H1 (cell line): Measurements from ENCODE around the gene LRRC63. TPM values are rescaled to one million over a fixed set of nuclear protein-coding genes. Genes with fewer than 3 reads are reported as not detected.

Source experiments
- CTCF ChIA-PET: fragments of 300-600 bp; sonication (Branson Sonifier 250); formaldehyde crosslinking; loops from one replicate; lab custom pipeline; 2021; ENCODE audit not compliant: partially characterized antibody; lab: Charles Lee
- POLR2A ChIA-PET: fragments of 300-600 bp; sonication (Branson Sonifier 250); formaldehyde crosslinking; loops from one replicate; lab custom pipeline; 2021; ENCODE audit warnings: inconsistent platforms; ENCODE audit not compliant: partially characterized antibody; lab: Charles Lee
- DNase-seq, 2 experiments: peaks; one replicate each; pipeline versions ENCODE4 v3.0.0 to v3.0.0-alpha.2; 2010 to 2022; ENCODE audit warnings: low spot score in 2 of 2, low read depth in 1 of 2, mixed read lengths in 1 of 2
- FAIRE-seq: peaks from 2 replicates; lab custom pipeline; 2011; peaks lifted over from hg19 to GRCh38; lab: Jason Lieb, UNC
- H2AFZ ChIP-seq: 2 replicates; pipeline ENCODE4 v1.8.1; 2012; ENCODE audit warnings: low read length, inconsistent platforms
- H2AK5ac ChIP-seq: 2 replicates; pipeline ENCODE4 v1.6.1; 2013; ENCODE audit warnings: low read depth, low read length
- H2BK120ac ChIP-seq: replicated peaks from 2 replicates; pipeline ENCODE3; 2013; ENCODE audit warnings: low read depth, low read length, inconsistent platforms
- H2BK12ac ChIP-seq: 2 replicates; pipeline ENCODE4 v1.6.1; 2013; ENCODE audit warnings: low read depth, low read length
- H2BK15ac ChIP-seq: 2 replicates; pipeline ENCODE4 v1.6.1; 2013; ENCODE audit warnings: low read length
- H2BK20ac ChIP-seq: 2 replicates; pipeline ENCODE4 v1.6.1; 2013; ENCODE audit warnings: low read length
- H2BK5ac ChIP-seq: 2 replicates; pipeline ENCODE4 v1.6.1; 2013; ENCODE audit warnings: low read depth, low read length
- H3K14ac ChIP-seq: 2 replicates; pipeline ENCODE4 v1.6.1; 2013; ENCODE audit warnings: inconsistent platforms; ENCODE audit not compliant: insufficient read length
- H3K18ac ChIP-seq: 2 replicates; pipeline ENCODE4 v1.6.1; 2013; ENCODE audit warnings: low read length; ENCODE audit errors: extremely low read depth
- H3K23ac ChIP-seq: 2 replicates; pipeline ENCODE4 v1.6.1; 2013; ENCODE audit warnings: inconsistent platforms; ENCODE audit not compliant: insufficient read length
- H3K23me2 ChIP-seq: 2 replicates; pipeline ENCODE4 v1.6.1; 2013; ENCODE audit warnings: low read depth, low read length
- H3K27ac ChIP-seq: 2 replicates; pipeline ENCODE4 v1.6.1; 2011; ENCODE audit warnings: low read depth, low read length, inconsistent platforms
- H3K27me3 ChIP-seq, 4 experiments: replicated peaks in 1 of 4; 1 replicate in 1 of 4; 2 replicates in 3 of 4; pipeline versions ENCODE4 v1.6.1 to v1.8.1; 2011 to 2013; ENCODE audit warnings: low read length in 3 of 4, mild to moderate bottlenecking in 3 of 4, inconsistent platforms in 2 of 4, mixed read lengths in 2 of 4, moderate library complexity in 1 of 4; ENCODE audit not compliant: control insufficient read depth in 3 of 4, insufficient read depth in 3 of 4; ENCODE audit errors: extremely low read depth in 1 of 4
- H3K36me3 ChIP-seq, 4 experiments: 2 replicates each; pipeline versions ENCODE4 v1.6.1 to v1.8.1; 2011 to 2013; ENCODE audit warnings: mild to moderate bottlenecking in 4 of 4, low read length in 3 of 4, moderate library complexity in 2 of 4, control low read depth in 1 of 4, inconsistent platforms in 1 of 4; ENCODE audit not compliant: insufficient read depth in 4 of 4, control insufficient read depth in 2 of 4
- H3K4ac ChIP-seq: replicated peaks from 2 replicates; pipeline ENCODE3; 2013; ENCODE audit warnings: low read length, low read depth, mixed read lengths, inconsistent platforms; ENCODE audit not compliant: insufficient read length
- H3K4me1 ChIP-seq, 4 experiments: replicated peaks in 1 of 4; 1 replicate in 1 of 4; 2 replicates in 3 of 4; pipeline versions ENCODE4 v1.6.1 to v1.8.1; 2011 to 2013; ENCODE audit warnings: low read length in 3 of 4, inconsistent platforms in 2 of 4, mixed read lengths in 1 of 4; ENCODE audit not compliant: insufficient read depth in 4 of 4, control insufficient read depth in 3 of 4
- H3K4me2 ChIP-seq, 2 experiments: 2 replicates each; pipeline versions ENCODE4 v1.6.1 to v1.8.1; 2011 to 2013; ENCODE audit warnings: low read depth in 2 of 2, low read length in 2 of 2, control low read depth in 1 of 2, inconsistent platforms in 1 of 2, mild to moderate bottlenecking in 1 of 2; ENCODE audit not compliant: insufficient read depth in 1 of 2
- H3K4me3 ChIP-seq, 4 experiments: fragments of 200-600, 300-600 bp in 1 of 4; sonication (generic), shearing (Covaris generic), sonication (Bioruptor Twin) in 1 of 4; 2 replicates each; pipeline versions ENCODE4 v1.5.1 to v1.8.1; 2011 to 2016; ENCODE audit warnings: low read length in 4 of 4, low read depth in 3 of 4, control low read depth in 2 of 4, inconsistent platforms in 2 of 4, mild to moderate bottlenecking in 2 of 4, mixed read lengths in 1 of 4, moderate library complexity in 1 of 4; ENCODE audit not compliant: insufficient read depth in 2 of 4; ENCODE audit errors: extremely low read depth in 1 of 4
- H3K56ac ChIP-seq: replicated peaks from 2 replicates; pipeline ENCODE3; 2013; ENCODE audit warnings: low read depth, mild to moderate bottlenecking, mixed read lengths, low read length, inconsistent platforms; ENCODE audit not compliant: insufficient read length
- H3K79me1 ChIP-seq: 2 replicates; pipeline ENCODE4 v1.6.1; 2013; ENCODE audit warnings: low read depth, low read length, control low read depth
- H3K79me2 ChIP-seq, 2 experiments: 2 replicates each; pipeline versions ENCODE4 v1.6.1 to v1.8.1; 2012 to 2013; ENCODE audit warnings: low read length in 2 of 2, mild to moderate bottlenecking in 2 of 2, inconsistent platforms in 1 of 2; ENCODE audit not compliant: insufficient read depth in 2 of 2, control insufficient read depth in 1 of 2
- H3K9ac ChIP-seq, 4 experiments: replicated peaks in 1 of 4; 1 replicate in 1 of 4; 2 replicates in 3 of 4; pipeline versions ENCODE4 v1.6.1 to v1.8.1; 2011 to 2013; ENCODE audit warnings: low read depth in 3 of 4, low read length in 3 of 4, control low read depth in 2 of 4, mild to moderate bottlenecking in 2 of 4, moderate library complexity in 2 of 4, inconsistent platforms in 1 of 4; ENCODE audit errors: extremely low read depth in 1 of 4
- H3K9me3 ChIP-seq, 2 experiments: 2 replicates each; pipeline versions ENCODE4 v1.6.1 to v1.8.1; 2012 to 2013; ENCODE audit warnings: mild to moderate bottlenecking in 2 of 2, moderate library complexity in 2 of 2, control low read depth in 1 of 2, inconsistent platforms in 1 of 2, low read depth in 1 of 2, low read length in 1 of 2, mixed read lengths in 1 of 2; ENCODE audit not compliant: insufficient read depth in 2 of 2
- H4K20me1 ChIP-seq, 2 experiments: replicated peaks in 1 of 2; 2 replicates each; pipeline versions ENCODE3 to v1.8.1; 2011 to 2013; ENCODE audit warnings: inconsistent platforms in 2 of 2, low read length in 2 of 2, mild to moderate bottlenecking in 1 of 2; ENCODE audit not compliant: insufficient read depth in 2 of 2, control insufficient read depth in 1 of 2
- H4K5ac ChIP-seq: 2 replicates; pipeline ENCODE4 v1.6.1; 2013; ENCODE audit warnings: low read length, low read depth, mixed read lengths, inconsistent platforms; ENCODE audit not compliant: insufficient read length
- H4K8ac ChIP-seq: 2 replicates; pipeline ENCODE4 v1.8.0; 2013; ENCODE audit warnings: mild to moderate bottlenecking, moderate library complexity, low read length, inconsistent platforms; ENCODE audit not compliant: insufficient read depth; ENCODE audit errors: extremely low read depth
- H4K91ac ChIP-seq: replicated peaks from 2 replicates; pipeline ENCODE3; 2013; ENCODE audit warnings: low read length, mixed read lengths, inconsistent platforms; ENCODE audit not compliant: insufficient read length
- BACH1 ChIP-seq: IDR thresholded peaks from 2 replicates; pipeline ENCODE4 v1.6.1; 2012; ENCODE audit warnings: low read length, improper control_type of control experiment
- CBX8 ChIP-seq: fragments of 300-800, 300-1000 bp; sonication (generic); IDR thresholded peaks from 2 replicates; pipeline ENCODE4 v1.7.1; 2016; ENCODE audit warnings: low read depth, low read length, borderline replicate concordance
- CHD1 ChIP-seq: IDR thresholded peaks from 2 replicates; pipeline ENCODE4 v1.6.1; 2012; ENCODE audit warnings: low read depth, low read length, improper control_type of control experiment
- FOSL1 ChIP-seq: IDR thresholded peaks from 2 replicates; pipeline ENCODE4 v1.6.1; 2011; ENCODE audit warnings: mild to moderate bottlenecking, low read depth, low read length, moderate library complexity; ENCODE audit not compliant: insufficient read depth
- JUND ChIP-seq: IDR thresholded peaks from 2 replicates; pipeline ENCODE4 v1.6.1; 2011; ENCODE audit warnings: mild to moderate bottlenecking, improper control_type of control experiment, low read length
- KDM1A ChIP-seq: fragments of 200-600, 300-600 bp; sonication (generic); IDR thresholded peaks from 2 replicates; pipeline ENCODE4 v1.7.1; 2016; ENCODE audit warnings: mild to moderate bottlenecking, low read length, borderline replicate concordance
- MAX ChIP-seq: IDR thresholded peaks from 2 replicates; pipeline ENCODE4 v1.6.1; 2012; ENCODE audit warnings: inconsistent platforms
- NRF1 ChIP-seq: IDR thresholded peaks from 2 replicates; pipeline ENCODE4 v1.6.1; 2011; ENCODE audit warnings: mild to moderate bottlenecking, low read depth, low read length, improper control_type of control experiment
- SRF ChIP-seq: IDR thresholded peaks from 2 replicates; pipeline ENCODE4 v1.6.1; 2011; ENCODE audit warnings: mild to moderate bottlenecking, low read depth, low read length, moderate library complexity
- USF2 ChIP-seq: IDR thresholded peaks from 2 replicates; pipeline ENCODE4 v1.6.1; 2011; ENCODE audit warnings: low read length, improper control_type of control experiment
- YY1 ChIP-seq: IDR thresholded peaks from 2 replicates; pipeline ENCODE4 v1.6.1; 2011; ENCODE audit warnings: low read depth, mild to moderate bottlenecking, low read length
- WGBS, 2 experiments: shearing (Covaris generic) in 1 of 2; methylation state at CpG; one replicate each; pipeline versions ENCODE4 v1.1.6 to v1.1.7; 2013 to 2015; ENCODE audit warnings: low lambda C conversion rate in 2 of 2, mixed read lengths in 2 of 2, inconsistent platforms in 1 of 2, low coverage in 1 of 2, missing lambda C conversion rate in 1 of 2; ENCODE audit not compliant: insufficient replicate concordance in 2 of 2, insufficient coverage in 1 of 2, insufficient read length in 1 of 2; ENCODE audit errors: extremely low coverage in 1 of 2, missing lambda C conversion rate in 1 of 2; 5-methylcytosine and 5-hydroxymethylcytosine counted together
- polyA plus RNA-seq, 7 experiments: library from polyadenylated mRNA; depleted of rRNA in 3 of 7; stranded (reverse) in 5 of 7; unstranded in 2 of 7; fragments of >200 nt in 5 of 7; fragments of 200-250 nt in 2 of 7; gene quantifications; 1 replicate in 5 of 7; 2 replicates in 1 of 7; 4 replicates in 1 of 7; pipeline versions ENCODE4 v1.2.1 to v1.2.3, GENCODE V29; 2011 to 2013; ENCODE audit warnings: missing spikeins in 2 of 7, mixed read lengths in 2 of 7
- total RNA-seq: library from RNA; stranded (reverse); fragmentation: NEBNext Ultra II Directional; extraction: Animal tissue kit (Norgen Biotek cat#: 25700); gene quantifications from 2 replicates; pipeline ENCODE4 v1.2.1, GENCODE V29; 2021

The LRRC63 gene
- total and polyA plus RNA-seq, 2 of the 8 experiments (the other 6 are each of a cell fraction or from before 2014, with no cell fraction given) = not detected

GRCh38 chr13:46181377-46181839, 30.3 kb upstream of the LRRC63 start:
- Histone ChIP-seq H2AFZ (no peak overlapping the region), H3K27ac (no peak overlapping the region), H2BK120ac (no peak overlapping the region), H3K9ac (no peak overlapping the region), H3K4me1 (peaks cover 0 to 3% (median 0%) of the 10 kb centered on the region in 4 experiments; a peak in 1 of 7 replicates), H3K4me3 (no peak overlapping the region), H3K23me2 (no peaks in the 10 kb centered on the region), H3K79me1 (no peaks in the 10 kb centered on the region), H4K5ac (no peak overlapping the region), H3K4me2 (no peak overlapping the region), H2BK20ac (no peak overlapping the region), H2BK15ac (no peak overlapping the region), H2BK5ac (no peak overlapping the region), H4K8ac (no peak overlapping the region), H3K14ac (no peak overlapping the region), H4K91ac (no peak overlapping the region), H3K27me3 (no peaks in the 10 kb centered on the region), H3K4ac (no peak overlapping the region), H3K18ac (no peak overlapping the region), H3K56ac (no peak overlapping the region), H3K9me3 (no peaks in the 10 kb centered on the region), H3K79me2 (no peaks in the 10 kb centered on the region), H3K23ac (no peak overlapping the region), H3K36me3 (no peaks in the 10 kb centered on the region), H2BK12ac (no peak overlapping the region), H4K20me1 (no peaks in the 10 kb centered on the region), H2AK5ac (no peak overlapping the region)
- no peak for DNase-seq
- ChIA-PET CTCF (interaction anchor here (2.2 kb wide), 1 partner anchor 12 kb away, joined by 9 read pairs; no protein-coding TSS in a partner anchor), POLR2A (interaction anchor here (0.6 kb wide), 1 partner anchor 144 kb away, joined by 3 read pairs; no protein-coding TSS in a partner anchor)
- TF ChIP-seq CHD1 = no peak
- TF ChIP-seq MAX = no peak
- TF ChIP-seq USF2 = no peak
- no peak for TF ChIP-seq FOSL1
- TF ChIP-seq NRF1 = no peak
- no peak for TF ChIP-seq JUND
- no peak for TF ChIP-seq SRF
- no peak for TF ChIP-seq CBX8
- no peak for TF ChIP-seq BACH1
- TF ChIP-seq YY1 = no peak
- no peak for TF ChIP-seq KDM1A
- 92% methylated on average over 5 of the region's 5 CpGs; no CpG with 5 or more reads in 1 of the 2 experiments for WGBS, 2 experiments
- no peak for FAIRE-seq
